K562 (cell line): ENCODE results near the gene GH2. TPM values are rescaled to one million over a fixed set of nuclear protein-coding genes. Genes with fewer than 3 reads are reported as not detected.
A peak's percentile ranks its signal among the peaks of the same experiment; 100 is the strongest.

ENCODE experiments used
- ARID1B ChIP-seq: fragments of 450-650 bp; IDR thresholded peaks from 2 replicates; pipeline ENCODE4 v1.6.1; 2016; ENCODE audit warnings: antibody characterized with exemption, mild to moderate bottlenecking, inconsistent platforms
- BACH1 ChIP-seq: fragments of 200-800 bp; sonication (Bioruptor generic); IDR thresholded peaks from 2 replicates; pipeline ENCODE4 v1.6.1; 2016; ENCODE audit warnings: missing genetic modification characterization, missing compliant biosample characterization
- BRCA1 ChIP-seq, 2 experiments: fragments of 450-650 bp in 1 of 2; sonication (generic) in 1 of 2; formaldehyde crosslinking in 1 of 2; IDR thresholded peaks; 2 replicates each; pipeline versions ENCODE4 v1.5.0 to v1.6.1; 2017 to 2020; ENCODE audit warnings: mild to moderate bottlenecking in 1 of 2, missing genetic modification reagents in 1 of 2
- CBX5 ChIP-seq: IDR thresholded peaks from 2 replicates; pipeline ENCODE4 v1.6.1; 2014; ENCODE audit warnings: low read depth, borderline replicate concordance
- CHD1 ChIP-seq: fragments of 200-600 bp; sonication (generic); IDR thresholded peaks from one replicate; pipeline ENCODE4 v1.6.1; 2012; ENCODE audit warnings: mild to moderate bottlenecking, moderate library complexity, low read length, inconsistent platforms
- CREM ChIP-seq: IDR thresholded peaks from 2 replicates; pipeline ENCODE4 v1.6.1; 2014; ENCODE audit warnings: antibody characterized with exemption, low read depth
- HCFC1 ChIP-seq: IDR thresholded peaks from 2 replicates; pipeline ENCODE4 v1.6.1; 2012; ENCODE audit warnings: low read depth, low read length, improper control_type of control experiment
- HSF4 ChIP-seq: fragments of 250-450 bp; sonication (Bioruptor Pico); IDR thresholded peaks from 2 replicates; pipeline ENCODE4 v2.1.2; 2022; ENCODE audit warnings: mild to moderate bottlenecking, moderate library complexity, borderline replicate concordance
- NR2C1 ChIP-seq, 2 experiments: fragments of 450-650 bp; IDR thresholded peaks; 2 replicates each; pipeline ENCODE4 v1.6.1; 2017; ENCODE audit warnings: mild to moderate bottlenecking in 2 of 2, antibody characterized with exemption in 1 of 2, inconsistent platforms in 1 of 2, missing compliant biosample characterization in 1 of 2, missing genetic modification characterization in 1 of 2
- POLR3A ChIP-seq: IDR thresholded peaks from 2 replicates; pipeline ENCODE4 v1.6.1; 2011; ENCODE audit warnings: borderline replicate concordance, mild to moderate bottlenecking, moderate library complexity; ENCODE audit not compliant: insufficient read length, insufficient read depth; ENCODE audit errors: extremely low read depth
- RBBP5 ChIP-seq: fragments of 200-600 bp; sonication (generic); IDR thresholded peaks from 2 replicates; pipeline ENCODE4 v1.6.1; 2012; ENCODE audit warnings: borderline replicate concordance, mild to moderate bottlenecking, low read length, control low read depth, inconsistent platforms; ENCODE audit not compliant: insufficient read depth, poor library complexity, severe bottlenecking
- RBM14 ChIP-seq: fragments of 200-400 bp; formaldehyde crosslinking; IDR thresholded peaks from 2 replicates; pipeline ENCODE4 v1.6.1; 2018; ENCODE audit warnings: low read depth, mild to moderate bottlenecking, low read length, moderate library complexity, borderline replicate concordance; ENCODE audit not compliant: insufficient read depth
- RUNX1 ChIP-seq: sonication (generic); IDR thresholded peaks from 2 replicates; pipeline ENCODE4 v1.6.1; 2016; ENCODE audit warnings: antibody characterized with exemption, low read depth
- STAG1 ChIP-seq: sonication (generic); formaldehyde crosslinking; IDR thresholded peaks from 2 replicates; pipeline ENCODE4 v1.5.0; 2020; ENCODE audit warnings: missing genetic modification reagents, borderline replicate concordance
- STAT5A ChIP-seq: IDR thresholded peaks from 2 replicates; pipeline ENCODE4 v1.6.1; 2012; ENCODE audit warnings: low read length, inconsistent platforms, borderline replicate concordance
- TGIF2 ChIP-seq: sonication (generic); formaldehyde crosslinking; IDR thresholded peaks from 2 replicates; pipeline ENCODE4 v1.8.1; 2022; ENCODE audit warnings: mild to moderate bottlenecking, missing genetic modification reagents, moderate library complexity
- TRIM24 ChIP-seq, 2 experiments: fragments of 450-650 bp; IDR thresholded peaks; 2 replicates each; pipeline ENCODE4 v1.6.1; 2016
- ZFP1 ChIP-seq: fragments of 450-650 bp; formaldehyde crosslinking; IDR thresholded peaks from 2 replicates; pipeline ENCODE4 v1.4.0; 2020; ENCODE audit warnings: mild to moderate bottlenecking, mixed read lengths
- ZNF764 ChIP-seq: fragments of 250-450 bp; sonication (Bioruptor Pico); IDR thresholded peaks from 2 replicates; pipeline ENCODE4 v1.4.0; 2020; ENCODE audit warnings: low read depth, mild to moderate bottlenecking, moderate library complexity
- polyA plus RNA-seq, 8 experiments: library from polyadenylated mRNA; depleted of rRNA in 4 of 8; stranded (reverse) in 5 of 8; unstranded in 3 of 8; fragments of >200 nt; fragmentation: Nextera tagmentation in 2 of 8; fragmentation: Illumina TruSeq in 1 of 8; extraction: Ambion mirVana in 2 of 8; extraction: Trizol in 1 of 8; gene quantifications; 2 replicates each; pipeline versions ENCODE4 v1.2.1 to v1.2.3, GENCODE V29; 2011 to 2014; ENCODE audit warnings: inconsistent platforms in 1 of 8, missing spikeins in 1 of 8
- total RNA-seq, 7 experiments: library from RNA; depleted of rRNA in 6 of 7; stranded (reverse); fragments of >200 nt in 6 of 7; fragmentation: Illumina TruSeq in 2 of 7; extraction: Trizol in 2 of 7; gene quantifications; 2 replicates each; pipeline versions ENCODE4 v1.2.1 to v1.2.3, GENCODE V29; 2011 to 2021; ENCODE audit warnings: low replicate concordance in 1 of 7
- TF ChIP-seq, protein P1 (sequence below): IDR thresholded peaks from 2 replicates; pipeline ENCODE4 v1.6.1; 2014; ENCODE audit warnings: antibody characterized with exemption
- TF ChIP-seq, protein P2 (sequence below): sonication (generic); IDR thresholded peaks from 2 replicates; pipeline ENCODE4 v1.6.1; 2016
- TF ChIP-seq, protein P3 (sequence below): fragments of 200-800 bp; sonication (Bioruptor generic); IDR thresholded peaks from 2 replicates; pipeline ENCODE4 v1.6.1; 2017; ENCODE audit warnings: missing genetic modification characterization, missing compliant biosample characterization
- TF ChIP-seq, protein P4 (sequence below): fragments of 250-450 bp; sonication (Bioruptor Pico); IDR thresholded peaks from 2 replicates; pipeline ENCODE4 v1.5.0; 2021

GH2 gene
- total and polyA plus RNA-seq, 9 of the 15 experiments (the other 6 are each of a cell fraction or from before 2014, with no cell fraction given): not detected

DNA sequence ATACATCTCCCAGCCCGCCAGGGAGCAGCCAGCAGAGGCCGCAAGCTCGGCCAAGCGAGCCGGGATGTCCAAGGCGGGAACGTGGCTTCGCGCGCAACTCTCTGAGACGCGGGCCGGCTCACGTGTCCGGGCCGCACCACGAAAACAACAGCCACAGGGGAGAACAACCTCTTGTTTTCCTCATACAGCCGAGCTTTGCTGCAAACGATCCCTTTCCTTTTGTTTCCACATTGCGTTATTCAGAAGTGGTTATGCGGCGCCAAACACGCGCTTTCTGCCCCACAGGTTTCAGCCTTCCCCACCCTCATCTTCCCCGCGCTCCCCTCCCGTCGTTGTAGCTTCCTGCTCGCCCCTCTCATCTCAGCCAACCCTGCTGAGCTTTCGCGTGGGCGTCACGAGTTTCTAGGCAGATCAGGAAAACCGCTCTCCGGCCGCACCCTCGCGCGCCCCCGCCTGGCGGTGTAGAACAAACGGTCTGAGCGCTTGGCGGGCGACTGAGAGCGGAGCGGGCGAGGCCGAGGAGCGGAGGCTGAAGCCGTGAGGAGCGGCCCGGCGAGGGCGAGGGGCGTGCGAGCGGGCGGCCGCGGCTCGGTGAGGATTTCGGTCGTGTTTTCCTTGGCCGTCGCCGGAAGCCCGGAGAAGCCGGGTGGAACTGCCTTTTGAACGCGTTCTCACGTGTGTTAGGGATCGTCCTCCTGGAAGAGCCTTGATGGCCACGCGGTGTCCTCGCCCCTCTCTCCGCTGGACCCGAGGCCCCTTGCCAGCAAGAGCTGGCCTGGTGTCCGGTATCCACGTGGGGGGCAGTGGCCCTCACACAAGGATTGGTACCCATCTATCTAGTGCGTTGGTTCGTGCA is 32.7 kb downstream of the GH2 start (continued):
- TF ChIP-seq RBM14 (no peak), STAT5A (peak; percentile 27; the same call in 1 of the 2 replicates), NR2C1 (IDR thresholded peaks at IDR 0.05) (peak; percentile 54; the same call in 1 of the 2 replicates), NR2C1 (tag; IDR thresholded peaks at IDR 0.05) (peak; percentile 60), BRCA1 (IDR thresholded peaks at IDR 0.05) (no peak), BRCA1 (CRISPR knock-in tag; IDR thresholded peaks at IDR 0.05) (peak; percentile 90; the same call in 1 of the 2 replicates), CBX5 (peak; percentile 20; the same call in 1 of the 2 replicates), POLR3A (no peak), TRIM24 (IDR thresholded peaks at IDR 0.05) (peak; percentile 93), RBBP5 (peak; percentile 57), CHD1 (no peak), HSF4 (CRISPR knock-in tag) (peak; percentile 66; the same call in 1 of the 2 replicates), STAG1 (peak; percentile 68), BACH1 (tag) (no peak), HCFC1 (peak; percentile 41; the same call in 1 of the 2 replicates), ZFP1 (CRISPR knock-in tag) (no peak), CREM (peak; percentile 95), TGIF2 (CRISPR knock-in tag) (no peak), ZNF764 (CRISPR knock-in tag) (no peak; the same call in 1 of the 2 replicates), RUNX1 (peak; percentile 34; the same call in 1 of the 2 replicates), ARID1B (peak; percentile 37)
- TF ChIP-seq, protein P1, sequence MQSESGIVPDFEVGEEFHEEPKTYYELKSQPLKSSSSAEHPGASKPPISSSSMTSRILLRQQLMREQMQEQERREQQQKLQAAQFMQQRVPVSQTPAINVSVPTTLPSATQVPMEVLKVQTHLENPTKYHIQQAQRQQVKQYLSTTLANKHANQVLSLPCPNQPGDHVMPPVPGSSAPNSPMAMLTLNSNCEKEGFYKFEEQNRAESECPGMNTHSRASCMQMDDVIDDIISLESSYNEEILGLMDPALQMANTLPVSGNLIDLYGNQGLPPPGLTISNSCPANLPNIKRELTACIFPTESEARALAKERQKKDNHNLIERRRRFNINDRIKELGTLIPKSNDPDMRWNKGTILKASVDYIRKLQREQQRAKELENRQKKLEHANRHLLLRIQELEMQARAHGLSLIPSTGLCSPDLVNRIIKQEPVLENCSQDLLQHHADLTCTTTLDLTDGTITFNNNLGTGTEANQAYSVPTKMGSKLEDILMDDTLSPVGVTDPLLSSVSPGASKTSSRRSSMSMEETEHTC: peak; percentile 62
- TF ChIP-seq, protein P2, sequence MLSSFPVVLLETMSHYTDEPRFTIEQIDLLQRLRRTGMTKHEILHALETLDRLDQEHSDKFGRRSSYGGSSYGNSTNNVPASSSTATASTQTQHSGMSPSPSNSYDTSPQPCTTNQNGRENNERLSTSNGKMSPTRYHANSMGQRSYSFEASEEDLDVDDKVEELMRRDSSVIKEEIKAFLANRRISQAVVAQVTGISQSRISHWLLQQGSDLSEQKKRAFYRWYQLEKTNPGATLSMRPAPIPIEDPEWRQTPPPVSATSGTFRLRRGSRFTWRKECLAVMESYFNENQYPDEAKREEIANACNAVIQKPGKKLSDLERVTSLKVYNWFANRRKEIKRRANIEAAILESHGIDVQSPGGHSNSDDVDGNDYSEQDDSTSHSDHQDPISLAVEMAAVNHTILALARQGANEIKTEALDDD: no peak
- TF ChIP-seq, protein P3, sequence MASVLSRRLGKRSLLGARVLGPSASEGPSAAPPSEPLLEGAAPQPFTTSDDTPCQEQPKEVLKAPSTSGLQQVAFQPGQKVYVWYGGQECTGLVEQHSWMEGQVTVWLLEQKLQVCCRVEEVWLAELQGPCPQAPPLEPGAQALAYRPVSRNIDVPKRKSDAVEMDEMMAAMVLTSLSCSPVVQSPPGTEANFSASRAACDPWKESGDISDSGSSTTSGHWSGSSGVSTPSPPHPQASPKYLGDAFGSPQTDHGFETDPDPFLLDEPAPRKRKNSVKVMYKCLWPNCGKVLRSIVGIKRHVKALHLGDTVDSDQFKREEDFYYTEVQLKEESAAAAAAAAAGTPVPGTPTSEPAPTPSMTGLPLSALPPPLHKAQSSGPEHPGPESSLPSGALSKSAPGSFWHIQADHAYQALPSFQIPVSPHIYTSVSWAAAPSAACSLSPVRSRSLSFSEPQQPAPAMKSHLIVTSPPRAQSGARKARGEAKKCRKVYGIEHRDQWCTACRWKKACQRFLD (CRISPR knock-in tag): peak; percentile 87
- TF ChIP-seq, protein P4, sequence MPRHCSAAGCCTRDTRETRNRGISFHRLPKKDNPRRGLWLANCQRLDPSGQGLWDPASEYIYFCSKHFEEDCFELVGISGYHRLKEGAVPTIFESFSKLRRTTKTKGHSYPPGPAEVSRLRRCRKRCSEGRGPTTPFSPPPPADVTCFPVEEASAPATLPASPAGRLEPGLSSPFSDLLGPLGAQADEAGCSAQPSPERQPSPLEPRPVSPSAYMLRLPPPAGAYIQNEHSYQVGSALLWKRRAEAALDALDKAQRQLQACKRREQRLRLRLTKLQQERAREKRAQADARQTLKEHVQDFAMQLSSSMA: peak; percentile 38; the same call in 1 of the 2 replicates
